ENCODE measurements around the gene GEMIN7.
A peak's percentile ranks its signal among the peaks of the same experiment; 100 is the strongest.

The GEMIN7 gene, protein sequence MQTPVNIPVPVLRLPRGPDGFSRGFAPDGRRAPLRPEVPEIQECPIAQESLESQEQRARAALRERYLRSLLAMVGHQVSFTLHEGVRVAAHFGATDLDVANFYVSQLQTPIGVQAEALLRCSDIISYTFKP

DNA sequence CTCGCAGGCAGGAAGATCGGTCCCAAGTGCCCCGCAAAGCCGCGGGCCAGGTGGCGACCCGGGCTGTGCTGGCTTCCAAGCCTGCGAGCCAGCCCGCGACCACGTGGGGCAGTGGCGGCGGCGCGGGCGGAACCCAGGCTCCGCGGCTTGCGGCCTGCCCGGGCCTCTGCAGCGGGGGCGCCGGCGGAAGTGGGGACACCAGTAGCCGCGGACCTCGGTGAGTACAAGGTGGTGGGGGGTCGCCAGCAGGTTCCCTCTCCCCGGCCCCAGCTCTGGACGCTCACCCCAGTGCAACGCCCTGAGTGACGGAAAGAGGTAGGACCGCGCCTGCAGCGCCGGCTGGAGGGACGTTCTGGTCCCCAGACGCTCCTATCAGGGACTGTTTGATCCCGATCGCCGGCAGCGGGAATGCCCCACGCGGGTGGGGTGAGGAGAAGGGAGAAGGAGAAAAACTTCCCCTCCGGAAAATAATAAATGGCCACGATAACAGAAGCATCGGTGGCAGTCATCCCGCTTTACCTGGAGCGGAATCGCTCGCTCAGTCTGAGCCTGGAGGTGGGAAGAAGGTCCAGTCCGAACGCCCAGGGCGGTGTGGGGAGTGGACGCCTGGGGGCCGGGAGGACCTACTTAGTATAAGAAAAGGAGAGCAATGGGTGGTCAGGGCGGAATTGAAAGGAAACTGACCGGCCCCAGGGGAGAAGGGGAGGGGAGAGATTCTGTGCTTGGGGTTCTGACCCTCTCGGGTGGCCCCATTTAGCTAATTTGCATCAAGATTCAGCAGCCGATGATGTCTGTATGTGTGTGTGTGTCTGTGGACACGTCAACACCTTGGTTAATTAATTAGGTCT is at the start of gene GEMIN7:
Gene GEMIN7, plus strand, starts transcription at position 198 of the 848 bp plus-strand sequence. CDS start 10,855 bp downstream, outside the sequence.
- DNase-seq: peak; percentile 84

DNA sequence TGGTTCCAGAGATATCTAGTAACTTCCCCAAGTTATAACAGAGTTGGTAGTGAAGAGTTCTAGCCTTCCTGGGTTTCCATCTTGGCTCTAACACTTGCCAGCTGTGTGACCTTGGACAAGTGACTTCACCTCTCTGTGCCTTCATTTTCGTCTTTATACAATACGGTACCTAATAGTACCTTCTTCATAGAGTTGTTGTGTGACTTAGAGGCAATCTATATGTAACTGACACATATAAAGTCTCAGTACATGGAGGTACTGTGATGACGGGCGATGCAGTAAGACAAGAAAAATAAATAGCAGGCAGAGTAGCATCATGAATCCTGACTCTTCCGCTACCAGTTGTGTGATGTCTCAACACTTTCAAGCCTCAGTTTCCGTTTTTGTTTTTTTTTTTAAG is 48.2 kb upstream of the GEMIN7 start:
- DNase-seq: no peak

DNA sequence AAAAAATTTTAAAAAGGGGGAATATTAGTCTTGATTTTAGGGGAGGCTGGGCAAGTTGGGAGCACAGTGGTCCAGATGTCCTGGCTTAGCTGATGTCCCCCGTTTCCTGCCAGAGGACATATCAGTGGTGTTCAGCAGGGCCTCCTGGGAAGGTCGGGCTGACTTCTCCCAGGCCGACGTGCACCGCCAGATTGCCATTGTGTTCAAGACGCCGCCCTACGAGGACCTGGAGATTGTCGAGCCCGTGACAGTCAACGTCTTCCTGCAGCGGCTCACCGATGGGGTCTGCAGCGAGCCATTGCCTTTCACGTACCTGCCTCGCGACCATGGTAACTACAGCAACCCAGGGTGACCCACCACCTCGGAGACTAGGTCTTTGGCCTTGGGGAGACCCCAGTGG is 46.6 kb upstream of the GEMIN7 start:
- no peak for DNase-seq

DNA sequence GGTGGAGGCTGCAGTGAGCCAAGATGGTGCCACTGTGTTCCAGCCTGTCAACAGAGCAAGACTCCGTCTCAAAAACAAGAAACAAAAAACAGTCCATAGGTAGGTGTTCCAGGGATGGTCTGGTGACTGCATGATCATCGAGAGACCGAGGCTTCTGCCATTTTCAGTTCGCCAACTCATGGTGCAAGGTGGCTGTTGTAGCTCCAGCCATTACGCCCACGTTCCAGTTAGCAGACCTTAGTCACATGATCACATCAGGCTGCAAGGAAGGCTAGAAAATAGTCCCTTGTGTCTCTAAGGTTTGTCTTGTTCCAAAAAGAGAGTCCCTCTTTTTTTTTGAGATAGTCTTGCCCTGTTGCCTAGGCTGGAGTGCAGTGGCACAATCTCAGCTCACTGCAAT is 43.3 kb upstream of the GEMIN7 start:
- DNase-seq: no peak

DNA sequence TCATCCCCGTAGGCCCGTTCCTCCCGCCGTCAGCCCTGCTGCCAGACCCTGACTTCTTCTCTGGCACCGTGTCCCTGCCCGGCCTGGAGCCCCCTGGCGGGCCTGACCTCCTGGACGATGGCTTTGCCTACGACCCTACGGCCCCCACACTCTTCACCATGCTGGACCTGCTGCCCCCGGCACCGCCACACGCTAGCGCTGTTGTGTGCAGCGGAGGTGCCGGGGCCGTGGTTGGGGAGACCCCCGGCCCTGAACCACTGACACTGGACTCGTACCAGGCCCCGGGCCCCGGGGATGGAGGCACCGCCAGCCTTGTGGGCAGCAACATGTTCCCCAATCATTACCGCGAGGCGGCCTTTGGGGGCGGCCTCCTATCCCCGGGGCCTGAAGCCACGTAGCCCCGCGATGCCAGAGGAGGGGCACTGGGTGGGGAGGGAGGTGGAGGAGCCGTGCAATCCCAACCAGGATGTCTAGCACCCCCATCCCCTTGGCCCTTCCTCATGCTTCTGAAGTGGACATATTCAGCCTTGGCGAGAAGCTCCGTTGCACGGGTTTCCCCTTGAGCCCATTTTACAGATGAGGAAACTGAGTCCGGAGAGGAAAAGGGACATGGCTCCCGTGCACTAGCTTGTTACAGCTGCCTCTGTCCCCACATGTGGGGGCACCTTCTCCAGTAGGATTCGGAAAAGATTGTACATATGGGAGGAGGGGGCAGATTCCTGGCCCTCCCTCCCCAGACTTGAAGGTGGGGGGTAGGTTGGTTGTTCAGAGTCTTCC is 41.5 kb upstream of the GEMIN7 start:
- DNase-seq: no peak

DNA sequence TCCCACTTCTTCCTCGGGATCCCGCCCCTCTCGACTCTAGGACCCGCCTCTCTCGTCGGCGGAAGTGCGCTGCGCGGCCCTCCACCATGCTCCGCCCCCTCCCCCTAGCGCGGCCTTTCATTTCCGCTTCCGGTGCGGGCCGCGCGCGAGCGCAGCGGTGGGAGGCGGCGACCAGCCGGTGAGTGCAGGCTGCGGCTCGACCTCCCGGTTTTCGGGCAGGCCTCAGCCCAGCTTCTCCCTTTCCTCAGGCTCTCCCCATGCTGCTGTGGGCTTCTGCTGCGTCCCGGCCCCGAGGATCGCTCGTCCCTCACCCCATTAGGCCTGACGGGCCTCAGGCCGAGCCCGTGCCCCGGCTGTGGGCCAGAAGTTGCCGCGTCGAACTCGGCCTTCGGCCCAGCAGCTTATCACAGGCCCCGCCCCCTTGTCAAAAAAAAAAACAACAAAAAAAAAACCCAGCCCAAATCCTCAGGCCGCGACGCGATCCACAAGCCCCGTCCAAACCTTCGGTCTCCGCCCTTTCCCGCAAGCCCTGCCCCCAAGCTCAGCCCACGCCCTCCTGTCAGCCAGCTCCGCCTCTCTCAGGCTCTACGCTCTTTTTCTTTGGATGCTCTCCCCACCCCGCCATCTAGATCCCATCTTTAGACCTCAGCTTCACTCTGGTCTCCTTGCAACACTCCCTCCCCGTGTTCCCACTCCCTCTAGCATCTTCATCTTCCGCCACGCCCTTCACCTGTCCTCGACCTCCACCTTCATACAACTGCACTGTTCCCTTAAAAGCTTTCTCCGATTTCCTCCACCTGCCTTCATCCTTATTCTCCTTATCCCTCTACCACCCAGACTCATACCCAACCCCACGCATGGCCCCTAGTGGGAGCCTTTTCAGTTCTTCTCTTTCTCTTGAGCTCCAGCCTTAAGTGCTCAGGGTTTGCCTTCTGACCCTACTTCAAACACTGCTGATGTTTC is 39.8 kb upstream of the GEMIN7 start, which contains the start of gene CLASRP:
Gene CLASRP, plus strand, starts transcription at position 115 of the 963 bp plus-strand sequence. CDS start 1,168 bp downstream, outside the sequence.
- peak; percentile 89 for DNase-seq

DNA sequence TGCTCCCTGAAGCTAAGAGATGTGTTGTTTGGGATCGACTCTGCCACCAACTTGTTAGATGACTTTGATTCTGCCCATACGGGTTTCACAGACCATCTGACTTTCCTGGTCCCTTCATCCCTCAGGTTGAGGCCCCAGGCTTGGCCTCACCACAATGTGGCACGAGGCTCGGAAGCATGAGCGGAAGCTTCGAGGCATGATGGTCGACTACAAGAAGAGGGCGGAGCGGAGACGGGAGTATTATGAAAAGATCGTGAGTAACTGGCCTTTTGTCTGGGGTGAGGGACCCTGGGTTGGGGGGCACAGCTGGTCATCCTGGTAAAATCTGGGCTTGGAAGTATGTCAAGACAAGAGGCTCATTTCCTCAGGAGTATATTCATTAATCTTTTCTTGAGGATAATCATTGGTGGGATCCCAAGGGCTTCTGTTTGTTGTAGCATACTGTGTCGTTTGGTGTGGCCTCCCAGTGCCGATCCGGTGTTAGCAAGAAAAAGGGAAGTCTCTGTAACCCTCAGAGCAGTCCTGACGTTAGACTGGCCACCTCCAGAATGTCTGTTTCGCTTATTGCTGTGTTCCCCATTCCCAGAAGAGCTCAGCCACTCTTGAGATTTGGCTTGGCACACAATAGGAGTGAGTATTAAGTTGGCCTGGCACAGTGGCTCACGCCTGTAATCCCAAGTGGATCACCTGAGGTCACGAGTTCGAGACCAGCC is 38.8 kb upstream of the GEMIN7 start:
- no peak for DNase-seq

DNA sequence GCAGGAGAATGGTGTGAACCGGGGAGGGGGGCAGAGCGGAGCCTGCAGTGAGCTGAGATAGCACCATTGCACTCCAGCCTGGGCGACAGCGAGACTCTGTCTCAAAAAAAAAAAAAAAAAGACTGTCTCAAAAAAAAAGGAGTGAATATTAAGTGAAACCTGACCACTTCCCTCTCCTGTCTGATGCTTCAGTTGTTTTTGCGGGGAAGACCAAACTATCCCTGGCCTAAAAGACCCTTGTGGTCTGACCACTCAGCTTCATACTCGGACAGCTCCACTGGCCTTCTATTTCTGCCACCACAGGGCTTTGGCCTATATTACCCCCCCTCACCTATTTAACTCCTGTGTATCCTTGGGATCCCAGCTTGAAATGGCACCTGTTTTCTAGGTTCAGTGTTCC is 37.9 kb upstream of the GEMIN7 start:
- DNase-seq: no peak

DNA sequence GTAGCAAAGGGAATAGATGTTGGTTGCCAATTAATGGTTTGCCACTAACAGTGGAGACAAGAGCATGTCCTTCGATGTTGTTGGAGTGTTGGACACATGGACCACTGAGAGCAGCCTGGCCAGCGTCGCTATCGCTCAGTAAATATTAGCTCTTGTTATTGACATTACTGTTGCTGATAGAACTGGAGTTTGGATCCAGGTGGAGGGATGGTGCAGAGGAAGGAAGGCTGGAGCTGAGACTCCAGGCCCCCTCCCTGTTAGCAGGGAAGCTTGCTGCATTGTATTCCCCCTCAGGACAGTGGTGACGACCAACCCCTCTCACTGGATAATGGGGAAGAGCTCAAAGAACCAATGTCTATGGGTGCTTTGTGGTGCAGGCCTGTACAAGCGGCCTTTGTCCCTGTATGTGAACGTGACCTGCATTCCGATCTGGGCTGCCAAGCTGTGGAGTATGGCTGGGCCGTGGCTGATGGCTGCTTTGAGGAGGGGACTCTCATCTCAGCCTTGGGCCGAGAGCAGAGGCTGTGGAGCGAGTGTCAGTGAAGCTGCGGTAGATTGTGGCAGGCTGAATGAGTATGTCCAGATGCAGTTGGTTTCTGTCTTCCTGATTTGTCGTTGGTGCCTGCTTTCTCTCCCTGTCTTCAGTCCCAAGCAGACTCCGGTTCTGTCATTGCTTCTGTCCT is 33.2 kb upstream of the GEMIN7 start:
- DNase-seq: no peak

DNA sequence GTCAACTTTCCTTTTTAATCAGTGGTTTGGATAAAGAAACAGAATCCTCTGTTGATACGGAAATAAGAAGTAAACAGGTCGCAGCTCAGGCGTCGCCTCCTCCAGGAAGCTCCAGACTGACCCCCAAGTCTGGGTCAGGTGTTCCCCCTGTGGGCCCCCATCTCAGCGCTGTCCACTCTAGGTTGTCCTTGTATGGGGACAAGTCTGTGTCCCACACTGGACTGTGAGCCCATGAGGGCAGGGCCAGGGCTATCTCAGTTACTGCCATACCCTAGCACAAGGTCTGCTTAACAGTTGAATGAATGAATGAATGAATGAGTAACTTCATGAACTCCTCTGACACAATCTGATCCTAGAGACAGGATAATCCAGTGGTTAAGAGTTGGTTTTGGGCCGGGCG is 32.7 kb upstream of the GEMIN7 start:
- no peak for DNase-seq

DNA sequence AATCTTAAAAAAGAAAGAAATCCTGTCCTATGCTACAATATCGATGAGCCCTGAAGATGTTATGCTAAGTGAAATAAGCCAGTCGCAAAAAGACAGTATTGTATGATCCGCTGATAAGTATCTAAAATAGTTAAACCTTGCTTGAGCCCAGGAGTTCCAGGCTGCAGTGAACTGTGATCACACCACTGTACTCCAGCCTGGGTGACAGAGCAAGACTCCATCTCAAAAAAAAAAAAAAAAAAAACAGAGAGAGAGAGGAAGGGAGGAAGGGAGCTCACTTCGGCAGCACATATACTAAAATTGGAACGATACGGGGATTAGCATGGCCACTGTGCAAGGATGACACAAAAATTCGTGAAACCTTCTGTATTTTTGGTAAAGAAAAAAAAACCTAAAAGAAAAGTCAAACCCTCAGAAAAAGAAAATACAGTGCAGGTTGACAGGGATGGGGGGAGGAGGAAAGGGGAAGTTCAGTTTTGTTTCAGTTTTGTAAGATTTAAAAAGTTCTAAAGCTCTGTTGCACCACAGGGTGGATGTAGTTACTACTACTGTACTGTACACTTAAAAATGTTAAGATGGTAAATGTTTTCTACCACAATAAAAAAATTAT is 31.8 kb upstream of the GEMIN7 start:
- DNase-seq: no peak

DNA sequence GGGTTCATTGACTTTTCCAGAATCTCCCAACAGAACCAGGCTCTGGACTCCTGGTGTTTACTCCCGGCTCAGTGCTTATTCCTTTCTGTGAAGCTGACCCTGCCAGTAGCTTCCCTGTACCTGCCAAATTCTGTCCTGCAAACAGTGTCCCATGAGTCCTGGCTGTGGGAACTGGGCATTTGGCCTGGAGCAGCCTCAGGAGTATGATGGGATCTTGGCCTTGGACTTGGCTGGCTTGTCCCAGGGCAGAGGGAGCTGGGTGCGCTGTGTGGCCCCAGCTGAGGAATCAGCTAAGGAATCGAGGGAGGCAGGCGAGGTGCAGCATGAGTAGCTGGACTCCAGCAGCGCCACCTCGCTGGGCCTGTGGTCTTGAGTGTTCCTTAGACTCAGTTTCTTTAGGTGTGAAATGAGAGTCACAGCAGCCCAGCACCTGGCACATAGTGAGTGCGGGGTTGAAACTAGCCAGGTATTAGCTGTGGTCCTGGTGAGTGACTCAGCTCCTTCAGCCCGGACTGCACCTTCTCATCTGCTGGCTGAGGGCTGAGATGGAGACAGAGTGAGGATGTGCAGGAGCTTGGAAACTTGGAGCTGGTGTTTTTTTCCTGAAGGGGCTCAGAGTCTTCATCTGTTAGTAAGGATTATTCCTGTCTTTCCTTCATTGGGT is 29.9 kb upstream of the GEMIN7 start:
- no peak for DNase-seq

DNA sequence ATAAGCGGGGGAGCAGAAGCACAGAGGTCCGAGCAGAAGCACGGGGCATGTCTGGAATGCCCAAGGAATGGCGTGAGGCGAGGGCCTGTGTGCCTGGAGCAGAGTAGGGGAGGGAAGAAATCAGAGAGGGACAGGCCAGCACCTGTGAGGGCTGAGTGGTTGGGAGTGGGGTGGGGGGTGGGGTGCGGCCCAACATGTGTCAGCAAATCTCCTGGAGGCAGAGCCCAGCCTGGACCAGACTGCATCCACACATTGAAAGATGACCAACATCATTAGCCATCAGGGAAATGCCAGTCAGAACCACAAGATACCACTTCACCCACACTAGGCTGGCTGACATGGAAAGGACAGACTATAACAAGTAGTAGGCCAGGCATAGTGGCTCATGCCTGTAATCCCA is 29.0 kb upstream of the GEMIN7 start:
- DNase-seq: no peak

DNA sequence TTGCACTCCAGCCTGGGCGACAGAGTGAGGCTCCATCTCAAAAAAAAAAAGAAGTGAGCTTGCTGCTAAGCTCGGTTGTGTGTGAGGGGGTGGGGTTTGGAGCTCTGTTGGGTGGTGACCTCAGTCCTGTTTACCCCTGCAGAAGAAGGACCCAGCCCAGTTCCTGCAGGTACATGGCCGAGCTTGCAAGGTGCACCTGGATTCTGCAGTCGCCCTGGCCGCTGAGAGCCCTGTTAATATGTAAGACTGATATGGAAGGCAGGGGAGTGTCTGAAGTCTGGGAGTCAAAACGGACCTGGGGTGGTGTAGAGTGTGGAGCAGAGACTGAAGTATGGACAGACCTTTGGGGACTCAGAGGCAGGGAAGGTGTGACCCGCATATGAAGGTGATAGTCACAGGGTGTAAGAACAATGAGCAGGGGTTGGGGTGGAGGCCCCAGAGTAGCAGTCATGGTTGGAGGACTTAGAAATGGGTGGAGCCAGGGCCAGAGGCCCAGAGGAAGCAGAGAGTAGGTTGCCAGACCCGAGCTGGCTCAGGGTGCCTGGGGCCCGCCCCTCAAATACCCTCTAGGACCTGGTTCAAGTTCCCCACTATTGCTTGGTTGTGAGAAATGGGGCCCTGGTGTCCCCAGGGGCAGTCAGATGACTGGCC is 27.0 kb upstream of the GEMIN7 start:
- no peak for DNase-seq

DNA sequence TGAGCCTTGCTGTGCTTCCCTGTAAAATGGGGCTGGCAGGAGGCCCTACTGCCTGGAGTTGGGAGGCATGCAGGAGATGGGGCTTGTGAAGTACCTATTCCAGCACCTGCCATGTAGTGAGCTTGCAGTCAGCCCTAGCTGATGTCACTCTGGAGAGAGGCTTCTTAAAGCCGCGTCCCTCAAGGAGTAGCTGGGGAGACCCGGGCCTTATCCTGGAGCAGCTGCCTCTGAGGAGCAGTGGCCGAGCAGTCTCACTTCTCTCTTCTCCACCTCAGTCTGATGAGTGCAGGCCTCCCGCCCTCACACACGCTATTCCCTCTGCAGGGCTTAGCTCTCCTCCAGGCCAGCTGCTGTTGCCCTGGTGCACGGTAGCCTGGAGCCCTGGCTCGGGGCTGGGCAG is 22.2 kb upstream of the GEMIN7 start:
- no peak for DNase-seq

DNA sequence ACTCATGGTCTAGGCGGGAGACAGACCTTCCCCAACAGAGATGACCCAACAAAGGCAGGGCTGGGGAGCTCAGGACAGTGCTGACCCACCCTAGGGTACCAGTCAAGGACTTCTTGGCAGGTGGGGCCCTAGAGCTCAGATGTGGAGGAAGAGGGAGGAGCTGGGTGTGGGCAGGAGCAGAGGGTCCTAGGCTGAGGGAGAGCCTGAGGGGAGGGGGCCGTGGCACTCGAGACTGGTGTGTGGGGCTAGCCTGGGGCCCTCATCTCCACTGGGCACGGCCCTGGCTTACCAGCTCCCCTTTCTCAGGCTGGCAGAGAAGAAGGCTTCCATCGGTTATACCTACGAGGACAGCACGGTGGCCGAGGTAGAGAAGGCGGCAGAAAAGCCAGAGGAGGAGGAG is 21.6 kb upstream of the GEMIN7 start:
- no peak for DNase-seq

DNA sequence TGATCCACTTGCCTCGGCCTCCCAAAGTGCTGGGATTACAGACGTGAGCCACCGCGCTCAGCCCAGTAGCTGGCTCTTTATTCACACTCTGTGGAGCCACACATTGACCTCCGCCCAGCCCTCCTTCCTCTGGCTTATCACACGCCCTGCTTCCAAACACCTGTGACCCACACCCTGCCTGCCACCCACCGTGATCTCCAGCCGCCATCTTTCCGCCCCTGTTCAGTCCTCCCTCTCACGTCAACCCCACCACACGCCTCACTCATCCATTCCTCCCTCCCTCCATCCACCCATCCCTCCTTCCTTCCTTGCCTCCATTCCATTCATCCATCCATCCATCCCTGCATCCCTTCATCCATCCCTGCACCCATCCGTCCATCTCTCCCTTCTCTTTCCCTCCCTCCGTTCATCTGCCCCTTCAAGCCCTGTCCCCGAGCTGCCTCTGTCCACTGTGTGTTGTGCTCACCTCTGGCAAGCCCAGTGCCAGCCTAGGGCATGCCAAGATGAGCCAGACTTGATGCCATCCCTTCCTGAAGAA is 20.4 kb upstream of the GEMIN7 start:
- DNase-seq: no peak

DNA sequence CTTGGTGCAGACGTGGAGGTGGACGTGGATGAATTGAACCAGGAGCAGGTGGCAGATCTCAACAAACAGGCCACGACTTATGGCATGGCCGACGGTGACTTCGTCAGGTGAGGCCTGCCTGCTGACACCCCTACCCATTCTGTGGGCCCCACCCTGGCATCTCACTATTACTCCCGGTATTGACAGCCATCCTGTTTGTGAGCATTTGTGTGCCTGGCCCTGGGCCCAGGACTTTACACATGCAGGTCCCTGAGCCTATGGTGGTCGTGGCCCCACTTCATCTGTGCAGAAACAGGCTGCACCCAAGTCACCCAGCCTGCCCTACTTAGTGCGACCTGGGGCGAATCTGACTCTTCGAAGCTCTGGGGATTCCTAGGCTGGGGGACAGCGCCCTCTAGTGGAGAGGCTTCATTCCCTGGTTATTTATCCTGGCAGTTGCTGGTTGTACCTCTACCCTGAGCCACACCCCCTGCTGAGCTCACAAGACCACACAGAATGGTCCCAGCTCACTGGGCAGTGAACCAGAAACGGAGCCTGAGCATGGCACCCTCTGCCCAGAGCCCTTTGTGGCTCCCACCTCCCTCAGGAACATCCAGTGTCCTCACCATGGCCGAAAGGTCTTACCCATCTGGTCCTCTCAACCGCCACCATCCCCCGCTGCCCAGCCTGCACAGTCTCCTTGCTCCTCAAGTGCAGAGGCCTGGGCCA is 19.6 kb upstream of the GEMIN7 start:
- DNase-seq: peak; percentile 88

DNA sequence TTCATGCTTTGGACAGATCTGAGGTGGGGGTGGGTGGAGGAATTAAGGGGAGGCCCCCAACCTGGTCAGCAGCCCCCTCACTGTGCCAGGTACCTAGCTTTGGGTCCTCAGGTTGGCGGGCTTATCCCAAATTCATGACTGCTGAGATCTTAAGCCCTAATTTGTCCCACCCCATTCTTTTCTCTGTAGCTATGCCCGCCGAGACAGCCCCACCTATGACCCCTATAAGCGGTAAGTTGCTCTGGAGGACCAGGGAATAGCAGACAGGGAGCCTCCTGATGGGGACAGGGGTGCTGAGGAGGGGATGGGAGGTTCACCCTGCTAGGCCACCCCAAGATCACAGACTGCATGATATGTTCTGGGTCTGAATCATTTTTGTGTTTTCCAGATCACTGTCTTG is 17.1 kb upstream of the GEMIN7 start:
- no peak for DNase-seq
